ENCODE measurements around the gene IRX4.
"Not testable (repeated sequence)": the region's sequence is repeated elsewhere in the genome, so short reads cannot be mapped to it uniquely, and the experiment has no call there.

The IRX4 gene

GRCh38 chr5:1878050-1878849 lies 4.5 kb downstream of the IRX4 start:
- no peak for DNase-seq (ENCODE audit: low read depth in 2 of 2)

GRCh38 chr5:1877103-1878049 lies 5.3 kb downstream of the IRX4 start:
- DNase-seq (ENCODE audit: low read depth in 2 of 2), result no peak

GRCh38 chr5:1876660-1877064 lies 6.1 kb downstream of the IRX4 start:
- DNase-seq (ENCODE audit: low read depth in 2 of 2), result no peak

- DNase-seq (ENCODE audit: low read depth in 2 of 2), result no peak
These were observed 6.7 kb downstream of the IRX4 start for GRCh38 chr5:1875843-1876659.

GRCh38 chr5:1875281-1875842 lies 7.4 kb downstream of the IRX4 start:
- no peak for DNase-seq (ENCODE audit: low read depth in 2 of 2)

GRCh38 chr5:1874771-1875220 lies 7.9 kb downstream of the IRX4 start:
- no peak for DNase-seq (ENCODE audit: low read depth in 2 of 2)

GRCh38 chr5:1874348-1874747 lies 8.4 kb downstream of the IRX4 start:
- DNase-seq (ENCODE audit: low read depth in 2 of 2), result no peak

- DNase-seq (ENCODE audit: low read depth in 2 of 2), result no peak
These were observed 9.3 kb downstream of the IRX4 start for GRCh38 chr5:1873243-1873959.

GRCh38 chr5:1871441-1871840 lies 11.3 kb downstream of the IRX4 start:
- DNase-seq (ENCODE audit: low read depth in 2 of 2), result no peak

GRCh38 chr5:1870435-1871272 lies 12.1 kb downstream of the IRX4 start:
- DNase-seq (ENCODE audit: low read depth in 2 of 2), result not testable (repeated sequence)

GRCh38 chr5:1868886-1869475 lies 13.7 kb downstream of the IRX4 start:
- no peak for DNase-seq (ENCODE audit: low read depth in 2 of 2)

- no peak for DNase-seq (ENCODE audit: low read depth in 2 of 2)
These were observed 14.9 kb downstream of the IRX4 start for GRCh38 chr5:1867815-1868143.

- DNase-seq (ENCODE audit: low read depth in 2 of 2), result no peak
These were observed 15.5 kb downstream of the IRX4 start for GRCh38 chr5:1867114-1867814.

- DNase-seq (ENCODE audit: low read depth in 2 of 2), result no peak
These were observed 16.8 kb downstream of the IRX4 start for GRCh38 chr5:1865948-1866347.

- DNase-seq (ENCODE audit: low read depth in 2 of 2), result no peak
These were observed 17.2 kb downstream of the IRX4 start for GRCh38 chr5:1865486-1865885.

- DNase-seq (ENCODE audit: low read depth in 2 of 2), result no peak
These were observed 17.8 kb downstream of the IRX4 start for GRCh38 chr5:1864896-1865440.

GRCh38 chr5:1860949-1861348 lies 21.8 kb downstream of the IRX4 start:
- DNase-seq (ENCODE audit: low read depth in 2 of 2), result no peak

- DNase-seq (ENCODE audit: low read depth in 2 of 2), result no peak
These were observed 22.6 kb downstream of the IRX4 start for GRCh38 chr5:1860021-1860610.

Measured in stimulated activated CD8-positive, alpha-beta memory T cell treated with anti-CD3 and anti-CD28 coated beads, Interleukin-15, amount 100 ng/mL, for 48 hours (primary cell).